GM21723 (cell line): ENCODE results near the gene OR10G8.
A peak's percentile ranks its signal among the peaks of the same experiment; 100 is the strongest.
"Not testable (repeated sequence)": the region's sequence is repeated elsewhere in the genome, so short reads cannot be mapped to it uniquely, and the experiment has no call there.

Experiments used
- ATAC-seq: cut with Tn5 transposase; IDR thresholded peaks from one replicate; pipeline ENCODE4 v1.9.1; 2021; ENCODE audit warnings: mild to moderate bottlenecking, moderate library complexity; ENCODE audit not compliant: unreplicated experiment

The OR10G8 gene, protein sequence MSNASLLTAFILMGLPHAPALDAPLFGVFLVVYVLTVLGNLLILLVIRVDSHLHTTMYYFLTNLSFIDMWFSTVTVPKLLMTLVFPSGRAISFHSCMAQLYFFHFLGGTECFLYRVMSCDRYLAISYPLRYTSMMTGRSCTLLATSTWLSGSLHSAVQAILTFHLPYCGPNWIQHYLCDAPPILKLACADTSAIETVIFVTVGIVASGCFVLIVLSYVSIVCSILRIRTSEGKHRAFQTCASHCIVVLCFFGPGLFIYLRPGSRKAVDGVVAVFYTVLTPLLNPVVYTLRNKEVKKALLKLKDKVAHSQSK

DNA sequence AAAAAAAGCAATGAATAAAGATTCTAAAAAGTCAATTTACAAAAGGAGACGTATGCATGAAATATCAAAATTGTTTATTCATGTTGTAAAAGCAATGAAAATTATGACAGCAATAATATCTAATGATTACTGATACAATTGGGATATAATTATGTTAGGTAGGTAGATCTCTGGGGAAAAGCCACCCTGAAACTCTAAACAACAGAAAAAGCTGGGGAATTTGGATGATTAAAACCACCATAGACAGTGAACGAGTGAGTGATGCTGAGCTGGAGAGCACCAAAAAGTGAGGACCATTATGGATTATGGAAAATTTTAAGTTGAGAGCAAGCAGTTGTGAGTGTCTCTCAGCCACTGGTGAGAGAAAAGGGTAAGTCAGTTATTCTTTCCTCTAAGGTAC is at the start of gene OR10G8:
TSS of gene OR10G8 (plus strand) at position 301 of the 400 bp plus-strand sequence. CDS start 2,825 bp downstream, outside the sequence.
- no peak for ATAC-seq

DNA sequence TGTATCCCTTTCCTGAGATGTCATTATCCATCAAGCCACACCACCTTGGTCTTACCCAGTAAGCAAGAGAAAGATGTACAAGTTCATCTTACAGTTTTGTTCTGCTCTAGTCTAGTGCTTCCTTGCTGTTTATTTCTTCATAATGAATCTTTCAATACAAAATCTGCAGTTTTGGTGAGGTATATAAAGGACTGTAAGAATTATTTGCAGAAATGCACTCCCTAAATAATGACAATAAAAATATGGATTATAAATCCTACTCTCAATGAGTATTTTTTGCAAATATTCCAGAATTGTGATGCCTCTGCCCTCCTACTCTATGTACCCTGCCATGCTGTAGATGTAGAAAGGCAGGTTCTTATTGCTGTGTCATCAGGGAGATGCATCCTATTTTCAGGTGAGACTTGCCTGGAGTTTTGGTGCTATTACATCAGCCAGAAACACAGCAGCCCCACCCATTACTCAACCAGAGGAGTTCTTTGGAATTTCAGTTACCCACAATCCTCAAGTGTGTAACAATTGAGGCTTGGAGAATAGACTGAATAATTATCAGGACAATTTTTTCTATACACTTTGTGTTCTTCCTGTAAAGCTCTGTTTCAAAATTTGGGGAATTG is 48.8 kb upstream of the OR10G8 start, which contains the start of gene OR10S1:
TSS of gene OR10S1 (minus strand) at position 51 of the 617 bp plus-strand sequence. CDS start 117 bp downstream, outside the sequence.
- no peak for ATAC-seq

DNA sequence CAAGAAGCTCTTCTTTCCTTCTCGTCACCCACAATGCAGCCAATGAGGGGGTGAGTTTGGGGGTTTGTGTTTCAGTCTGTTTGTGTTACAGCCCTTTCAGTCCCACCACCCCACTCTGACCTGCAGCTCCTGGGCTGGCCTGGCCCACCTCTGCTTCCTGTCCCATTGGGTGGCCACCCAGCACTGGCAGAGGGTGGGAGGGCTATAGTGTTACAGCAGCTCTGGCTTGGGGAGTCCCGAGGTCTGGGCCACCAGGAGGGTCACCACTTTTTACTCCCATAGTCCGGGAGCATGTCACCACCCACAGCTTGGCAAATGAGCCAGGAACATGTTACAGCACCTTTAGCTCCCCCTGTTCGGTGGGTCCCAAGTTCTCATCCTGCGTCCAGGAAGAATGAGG is 47.3 kb upstream of the OR10G8 start:
- no peak for ATAC-seq

DNA sequence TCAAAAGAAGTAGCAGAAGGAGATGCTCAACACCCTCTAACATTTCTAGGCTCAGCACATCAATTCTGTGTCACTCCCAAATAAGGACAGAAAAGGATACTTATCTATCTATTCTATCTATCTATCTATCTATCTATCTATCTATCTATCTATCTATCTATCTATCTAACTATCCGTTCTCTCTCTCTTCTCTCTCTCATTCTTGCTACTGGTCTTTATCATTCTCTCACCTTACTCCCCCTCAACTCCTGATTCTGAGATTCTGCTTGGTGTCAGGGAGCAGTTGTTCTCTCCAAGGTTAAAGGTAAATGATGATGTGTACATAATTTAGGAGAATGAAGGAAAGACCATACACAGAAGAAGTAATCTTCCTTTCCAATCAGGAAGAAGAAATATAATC is 31.5 kb upstream of the OR10G8 start, which contains the start of gene OR10G6:
TSS of gene OR10G6 (minus strand) at position 43 of the 400 bp plus-strand sequence. CDS start at position 43, 0 bp downstream.
- ATAC-seq = no peak

DNA sequence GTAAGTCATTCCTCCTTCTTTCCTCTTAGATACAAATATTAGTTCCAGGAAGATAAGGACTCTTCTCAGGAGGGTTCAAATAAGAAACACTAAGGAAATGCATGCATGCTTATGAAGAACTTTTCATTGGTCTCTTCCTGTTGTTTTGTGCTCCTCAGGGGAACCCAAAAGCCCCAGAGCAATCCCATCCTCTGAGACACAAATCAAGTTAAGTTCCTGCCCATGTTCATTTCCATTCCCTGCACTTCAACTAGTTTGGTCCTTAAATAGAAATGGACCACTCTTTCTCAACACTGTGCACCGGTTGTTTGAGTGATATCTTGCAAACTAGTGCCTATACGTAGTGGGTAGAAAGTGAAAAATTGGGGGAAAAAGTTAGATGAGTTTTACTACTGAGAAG is 13.9 kb upstream of the OR10G8 start, which contains the start of gene OR10G4:
TSS of gene OR10G4 (plus strand) at position 301 of the 400 bp plus-strand sequence. CDS start 2,578 bp downstream, outside the sequence.
- no peak for ATAC-seq

DNA sequence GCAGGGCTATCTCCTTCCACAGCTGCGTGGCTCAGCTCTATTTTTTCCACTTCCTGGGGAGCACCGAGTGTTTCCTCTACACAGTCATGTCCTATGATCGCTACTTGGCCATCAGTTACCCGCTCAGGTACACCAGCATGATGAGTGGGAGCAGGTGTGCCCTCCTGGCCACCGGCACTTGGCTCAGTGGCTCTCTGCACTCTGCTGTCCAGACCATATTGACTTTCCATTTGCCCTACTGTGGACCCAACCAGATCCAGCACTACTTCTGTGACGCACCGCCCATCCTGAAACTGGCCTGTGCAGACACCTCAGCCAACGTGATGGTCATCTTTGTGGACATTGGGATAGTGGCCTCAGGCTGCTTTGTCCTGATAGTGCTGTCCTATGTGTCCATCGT is 10.8 kb upstream of the OR10G8 start:
- not testable (repeated sequence) for ATAC-seq

DNA sequence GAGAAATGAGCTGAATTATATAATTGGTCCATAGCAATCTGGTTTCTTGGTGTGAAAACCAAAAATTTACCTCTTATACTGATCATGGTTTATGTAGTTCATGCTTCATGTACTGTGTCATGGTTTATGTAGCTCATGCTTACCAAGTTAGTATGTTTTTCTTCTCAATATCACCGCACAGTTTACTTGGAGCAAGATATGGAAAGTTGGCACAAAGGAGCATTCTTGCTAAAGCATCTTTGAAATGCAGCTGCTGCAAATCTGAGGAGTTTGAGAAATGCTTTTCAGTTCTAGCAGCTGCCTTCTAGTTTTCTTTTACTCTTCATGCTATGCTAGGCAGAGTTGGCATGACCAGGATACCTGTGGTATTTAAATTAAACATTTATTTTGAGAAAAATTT is 10.1 kb downstream of the OR10G8 start:
- no peak for ATAC-seq

DNA sequence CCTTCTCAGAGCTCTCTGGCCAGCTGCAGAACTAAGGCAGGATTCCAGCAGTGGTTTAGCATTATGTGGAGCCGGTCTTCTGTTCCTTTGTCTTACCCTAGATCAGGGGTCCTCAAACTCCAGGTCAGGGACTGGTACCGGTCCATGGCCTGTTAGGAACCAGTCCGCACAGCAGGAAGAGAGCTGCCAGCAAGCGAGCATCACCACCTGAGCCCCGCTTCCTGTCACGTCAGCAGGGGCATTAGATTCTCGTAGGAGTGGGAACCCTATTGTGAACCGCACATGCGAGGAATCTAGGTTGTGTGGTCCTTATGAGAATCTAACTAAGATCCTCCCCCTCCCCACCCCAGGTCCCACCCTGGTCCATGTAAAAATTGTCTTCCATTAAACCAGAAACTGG is 13.0 kb downstream of the OR10G8 start:
- no peak for ATAC-seq

DNA sequence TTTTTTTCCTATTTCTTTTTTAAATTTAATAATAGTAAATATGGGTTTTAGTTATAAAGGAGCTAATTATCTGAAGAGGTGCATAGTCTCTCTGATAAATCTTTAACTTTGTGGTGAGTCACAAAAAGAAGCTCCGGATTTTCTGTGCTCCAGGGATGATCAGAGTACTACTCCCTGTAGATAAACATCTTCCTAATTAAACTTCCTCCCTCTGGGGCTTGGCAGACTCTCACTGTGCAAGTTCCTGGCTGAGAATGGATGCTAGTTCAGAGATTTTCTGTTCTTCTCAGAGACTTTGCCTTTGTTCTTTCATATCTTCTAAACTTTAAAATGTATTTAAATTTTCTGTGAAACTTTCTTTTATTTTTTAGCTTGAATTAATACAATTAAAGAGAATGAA is 14.7 kb downstream of the OR10G8 start, which contains the start of gene OR10G7:
TSS of gene OR10G7 (minus strand) at position 72 of the 400 bp plus-strand sequence. CDS start 2,324 bp downstream, outside the sequence.
- no peak for ATAC-seq

DNA sequence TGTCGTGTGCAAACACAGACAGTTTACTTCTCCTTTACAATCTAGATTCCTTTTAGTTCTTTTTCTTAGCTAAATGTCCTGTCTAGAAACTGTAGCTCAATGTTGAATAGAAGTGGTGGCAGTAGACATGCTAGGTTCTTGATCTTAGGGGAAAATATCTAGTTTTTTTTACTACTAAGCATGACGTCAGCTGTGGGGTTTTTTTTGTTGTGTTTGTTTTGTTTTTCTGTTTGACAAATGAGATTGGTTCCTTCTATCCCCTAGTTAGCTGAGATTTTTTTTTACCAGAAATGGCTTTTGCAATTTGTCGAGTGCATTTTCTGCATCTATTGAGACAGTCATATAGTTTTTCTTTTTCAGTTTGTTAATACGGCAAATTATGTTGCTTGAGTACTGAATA is 16.8 kb downstream of the OR10G8 start:
- ATAC-seq = no peak

DNA sequence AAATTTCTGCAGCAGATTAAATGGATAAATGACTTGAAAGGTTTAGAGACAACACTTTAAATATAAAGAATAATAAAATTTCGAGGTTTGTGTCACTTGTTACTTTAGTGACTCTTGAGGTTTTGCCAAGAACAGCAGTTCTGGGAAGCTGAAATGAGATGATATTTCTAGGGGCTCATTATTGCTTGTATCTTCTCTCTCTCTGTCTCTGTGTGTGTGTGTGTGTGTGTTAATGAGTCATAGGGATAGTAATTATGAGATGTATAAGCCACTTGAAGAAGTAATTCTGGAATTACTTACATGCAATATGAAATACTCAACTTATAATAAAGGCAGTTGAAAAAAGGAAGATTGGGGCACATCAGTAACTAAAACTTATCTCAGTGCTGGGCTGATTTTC is 24.1 kb downstream of the OR10G8 start:
- ATAC-seq = no peak

DNA sequence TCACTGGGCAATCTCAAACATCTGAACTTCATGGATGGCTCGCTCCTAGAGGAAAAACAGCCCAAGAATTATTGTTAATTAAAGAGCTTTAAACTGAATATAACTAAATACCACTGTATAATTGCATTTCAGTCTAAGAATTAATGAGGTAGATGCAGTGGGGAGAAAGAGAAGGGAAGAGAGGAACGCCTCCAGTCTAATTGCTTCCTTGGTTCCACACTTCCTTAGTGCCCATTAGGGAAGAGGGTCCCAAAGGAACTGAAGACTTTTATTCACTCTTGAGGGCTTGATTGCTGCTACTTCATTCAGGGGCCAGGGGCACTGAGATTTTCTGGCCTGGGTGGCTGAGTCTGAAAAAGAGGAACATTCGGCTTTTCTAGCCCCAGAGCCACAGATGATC is 26.4 kb downstream of the OR10G8 start:
- no peak for ATAC-seq

DNA sequence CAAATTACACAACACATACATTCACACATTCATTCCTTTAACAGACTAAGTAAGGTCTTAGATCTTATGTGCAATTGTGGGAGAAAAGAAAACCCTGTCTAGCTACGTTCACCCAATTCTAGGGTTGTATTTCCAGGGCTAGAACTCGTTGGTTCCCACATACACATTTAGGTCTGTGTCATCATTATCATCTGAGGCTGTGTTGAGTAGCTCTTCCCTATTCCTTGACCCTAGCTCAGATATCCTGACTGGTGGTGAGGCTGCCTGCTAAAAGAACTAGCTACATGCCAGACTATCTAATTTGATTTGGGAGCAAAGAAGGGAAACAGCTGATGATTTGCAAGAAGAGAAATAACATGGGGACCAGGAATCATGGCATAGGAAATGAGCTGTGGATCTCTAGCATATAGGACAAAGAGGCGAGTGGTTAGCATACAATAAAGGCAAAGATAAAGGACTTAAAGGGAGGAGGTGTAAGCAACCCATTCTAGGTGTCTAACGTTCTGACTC is 42.1 kb downstream of the OR10G8 start:
- ATAC-seq = no peak

DNA sequence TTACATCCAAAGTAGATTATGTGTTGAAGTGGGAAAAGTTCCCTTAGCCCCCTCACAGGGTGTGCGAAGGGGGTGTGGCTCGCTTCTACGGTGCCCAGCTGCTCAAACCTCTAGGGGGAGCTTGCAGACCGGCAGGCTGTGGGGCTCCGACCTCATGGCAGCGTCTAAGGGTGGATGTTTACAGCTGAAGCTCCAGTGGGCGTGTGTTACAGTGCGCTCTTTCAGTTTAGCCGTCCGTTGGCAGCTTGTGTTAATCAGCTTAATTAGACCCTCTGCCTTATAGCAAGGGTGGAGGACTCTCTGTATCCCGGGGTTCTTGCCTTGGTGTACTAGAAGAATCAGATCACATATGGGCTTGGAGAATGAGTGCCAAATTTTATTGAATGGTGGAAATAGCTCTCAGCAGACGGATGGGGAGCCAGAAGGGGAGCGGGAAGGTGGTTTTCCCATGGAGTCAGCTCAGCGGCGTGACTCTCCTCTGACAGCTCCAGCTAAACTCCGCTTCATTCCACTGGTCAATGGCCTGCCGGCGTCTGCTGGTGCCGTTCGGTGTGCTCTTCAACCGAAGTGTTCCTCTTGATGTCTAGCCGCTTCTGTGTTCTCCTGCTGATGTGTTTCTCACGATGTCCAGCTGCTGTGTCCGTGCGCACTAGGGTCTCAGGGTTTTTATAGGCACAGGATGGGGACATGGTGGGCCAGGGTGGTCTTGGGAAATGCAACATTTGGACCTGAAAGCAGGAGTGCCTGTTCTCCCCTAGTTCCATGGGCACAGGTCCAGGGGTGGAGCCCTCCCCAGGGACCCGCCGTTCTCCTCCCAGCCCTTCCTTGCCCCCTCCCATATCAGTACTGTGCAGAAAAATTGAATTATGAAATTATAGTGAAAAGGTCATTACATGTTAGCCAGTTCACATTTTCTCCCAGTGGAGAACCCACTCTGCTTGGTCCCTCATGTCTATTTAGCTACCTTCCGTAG is 43.1 kb downstream of the OR10G8 start:
- ATAC-seq = peak; percentile 76

DNA sequence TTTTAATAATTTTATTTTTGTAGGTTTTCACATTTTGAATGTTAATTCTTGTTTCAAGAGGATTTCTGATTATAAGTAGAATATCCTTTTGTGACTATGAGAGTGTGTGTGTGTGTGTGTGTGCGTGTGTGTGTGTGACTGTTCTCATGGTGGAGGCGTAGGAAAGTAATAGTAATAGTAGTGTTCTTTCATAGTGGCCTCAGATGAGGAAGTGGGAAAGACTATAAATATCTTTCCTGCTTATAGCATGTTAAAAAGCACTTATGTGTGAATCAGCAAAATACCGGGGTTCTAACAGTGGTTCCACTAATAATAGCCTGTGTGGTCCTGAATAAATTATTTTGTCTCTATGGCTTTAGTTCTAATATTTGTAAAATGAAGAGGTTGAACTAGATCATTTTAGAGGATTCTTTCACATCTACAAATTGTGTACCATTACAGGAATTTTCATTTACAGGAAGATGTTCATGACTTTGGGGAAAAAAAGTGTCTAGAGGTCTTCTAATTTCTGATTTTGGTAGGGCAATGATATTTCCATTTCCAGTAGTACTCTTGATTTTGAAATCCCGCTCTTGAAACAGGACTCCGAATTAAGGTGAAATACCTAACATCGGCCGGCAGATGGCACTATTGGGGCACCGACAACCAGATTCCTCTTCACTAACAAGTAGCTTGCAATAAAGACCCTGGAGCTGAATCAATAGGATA is 44.5 kb downstream of the OR10G8 start:
- peak; percentile 84 for ATAC-seq

DNA sequence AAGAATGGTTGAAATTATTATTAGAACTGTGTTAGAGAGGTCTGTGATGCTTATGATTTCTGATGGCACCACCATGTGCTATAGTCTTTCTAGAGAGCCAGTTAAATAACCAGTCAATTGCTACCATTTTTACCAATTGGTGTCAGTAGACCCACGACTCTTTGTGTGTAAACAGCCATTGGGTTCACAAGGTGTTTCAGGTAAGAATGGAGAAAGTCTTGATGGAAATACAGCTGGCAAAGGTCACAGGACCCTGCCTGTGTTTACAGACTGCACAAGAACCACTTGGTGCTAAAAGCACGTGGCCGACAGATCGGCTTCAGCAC is 45.0 kb downstream of the OR10G8 start:
- ATAC-seq = no peak

DNA sequence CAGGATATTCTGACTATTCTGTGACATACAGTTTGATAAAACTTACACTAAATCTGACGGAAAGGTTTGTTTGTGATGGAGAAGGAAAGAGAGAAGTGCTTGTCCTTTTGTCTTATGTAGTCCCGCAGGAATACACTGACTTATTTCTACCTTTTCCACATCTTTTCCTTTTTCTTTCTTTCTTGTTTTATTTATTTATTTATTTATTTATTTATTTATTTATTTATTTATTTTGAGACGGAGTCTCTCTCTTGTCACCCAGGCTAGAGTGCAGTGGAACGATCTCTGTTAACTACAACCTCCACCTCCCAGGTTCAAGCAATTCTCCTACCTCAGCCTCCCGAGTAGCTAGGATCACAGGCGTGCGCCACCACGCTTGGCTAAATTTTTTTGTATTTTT is 45.5 kb downstream of the OR10G8 start:
- no peak for ATAC-seq

DNA sequence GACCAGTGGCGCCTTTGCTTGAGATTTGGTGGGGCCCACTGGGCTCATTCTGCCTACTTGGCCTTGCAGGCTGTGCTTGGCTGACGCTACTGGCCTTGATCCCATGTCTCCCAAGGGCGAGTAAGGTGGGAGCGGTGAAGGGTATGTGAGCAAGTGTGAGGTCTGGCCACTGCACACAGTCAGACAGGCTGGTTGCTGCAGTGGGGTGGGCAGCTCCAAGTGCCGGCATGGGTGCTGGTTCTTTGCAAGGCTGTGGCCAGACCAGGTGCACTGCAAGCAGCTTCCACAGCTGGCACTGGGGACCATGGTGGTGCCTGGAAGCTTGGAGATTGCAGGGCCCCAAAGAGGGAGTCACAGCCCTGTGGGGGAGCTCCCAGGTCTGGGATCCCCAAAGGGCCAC is 48.0 kb downstream of the OR10G8 start:
- ATAC-seq = no peak

DNA sequence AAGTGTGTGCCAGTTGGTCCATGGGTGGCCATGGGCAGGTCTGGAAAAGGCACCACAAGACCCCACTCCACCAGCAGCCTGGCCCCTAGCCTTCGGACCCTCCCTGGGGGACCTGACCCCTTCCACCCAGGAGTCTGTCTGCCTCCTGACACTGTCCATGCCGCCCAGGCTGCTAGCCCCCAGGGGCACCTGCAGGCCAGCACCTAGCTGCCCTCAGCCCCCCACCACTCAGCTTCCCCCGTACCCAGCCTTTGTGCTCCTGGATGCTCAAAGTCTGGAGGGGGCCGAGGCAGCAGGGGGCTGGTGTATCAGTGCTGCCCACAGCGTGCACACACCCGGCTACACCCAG is 48.9 kb downstream of the OR10G8 start:
- no peak for ATAC-seq
